Stimulated activated memory B cell treated with anti-CD40 and anti-IgM and Interleukin-4, amounts not matched to agents 10 μg/mL and 1 μg/mL and 100 μg/mL, for 72 hours (primary cell): ENCODE measurements around the gene ALAD.
"Not testable (repeated sequence)": the region's sequence is repeated elsewhere in the genome, so short reads cannot be mapped to it uniquely, and the experiment has no call there.

ENCODE experiments used
- ATAC-seq: fragments of 150-1000 bp; cut with Tn5 transposase; 2 replicates; pipeline ENCODE4 v1.10.0; 2021
- H3K27ac Mint-ChIP-seq: one replicate; pipeline ENCODE4 v1.8.0; 2022; ENCODE audit warnings: mild to moderate bottlenecking, mixed read lengths
- H3K27me3 Mint-ChIP-seq: one replicate; pipeline ENCODE4 v1.8.0; 2022; ENCODE audit warnings: mixed read lengths
- H3K36me3 Mint-ChIP-seq: one replicate; pipeline ENCODE4 v1.8.0; 2022; ENCODE audit warnings: mixed read lengths
- H3K4me1 Mint-ChIP-seq: one replicate; pipeline ENCODE4 v1.8.0; 2022; ENCODE audit warnings: mixed read lengths
- H3K4me3 Mint-ChIP-seq: one replicate; pipeline ENCODE4 v1.8.0; 2022; ENCODE audit warnings: mild to moderate bottlenecking, moderate library complexity, mixed read lengths
- H3K9me3 Mint-ChIP-seq: one replicate; pipeline ENCODE4 v1.8.0; 2022; ENCODE audit warnings: mixed read lengths

Gene ALAD

GRCh38 chr9:113409883-113410206 is 8.8 kb upstream of the ALAD start:
- H3K36me3 Mint-ChIP-seq, result peaks cover 21% of the 10 kb centered on the region
- peak overlapping the region; percentile 98 for H3K27ac Mint-ChIP-seq
- peaks cover 29% of the 10 kb centered on the region for H3K4me1 Mint-ChIP-seq
- H3K4me3 Mint-ChIP-seq, result peak overlapping the region; percentile 90
- no peaks in the 10 kb centered on the region for H3K27me3 Mint-ChIP-seq
- H3K9me3 Mint-ChIP-seq, result no peaks in the 10 kb centered on the region
- no peak for ATAC-seq

- H3K27ac Mint-ChIP-seq, result peak overlapping the region; percentile 98
- H3K4me1 Mint-ChIP-seq, result peaks cover 29% of the 10 kb centered on the region
- H3K9me3 Mint-ChIP-seq, result no peaks in the 10 kb centered on the region
- no peak for ATAC-seq
- H3K4me3 Mint-ChIP-seq, result peak overlapping the region; percentile 90
- H3K36me3 Mint-ChIP-seq, result peaks cover 21% of the 10 kb centered on the region
- H3K27me3 Mint-ChIP-seq, result no peaks in the 10 kb centered on the region
Measured at GRCh38 chr9:113409481-113409880, 8.4 kb upstream of the ALAD start.

- peaks cover 29% of the 10 kb centered on the region for H3K4me1 Mint-ChIP-seq
Measured at GRCh38 chr9:113406873-113407511, 5.9 kb upstream of the ALAD start.

GRCh38 chr9:113406353-113406752 is 5.3 kb upstream of the ALAD start:
- Mint-ChIP-seq H3K27ac (peak overlapping the region; percentile 15), H3K4me1 (peaks cover 36% of the 10 kb centered on the region), H3K36me3 (peaks cover 21% of the 10 kb centered on the region)
- ATAC-seq, H3K27me3 Mint-ChIP-seq, H3K4me3 Mint-ChIP-seq, H3K9me3 Mint-ChIP-seq: not testable (repeated sequence)

More at GRCh38 chr9:113406873-113407511, 5.9 kb upstream of the ALAD start:
- H3K4me3 Mint-ChIP-seq, ATAC-seq, H3K9me3 Mint-ChIP-seq, H3K27me3 Mint-ChIP-seq: not testable (repeated sequence)
- Mint-ChIP-seq H3K27ac (peak overlapping the region; percentile 15), H3K36me3 (peaks cover 21% of the 10 kb centered on the region)

- Mint-ChIP-seq H3K36me3 (peaks cover 16% of the 10 kb centered on the region), H3K27me3 (no peaks in the 10 kb centered on the region), H3K4me3 (no peak overlapping the region), H3K9me3 (no peaks in the 10 kb centered on the region), H3K27ac (no peak overlapping the region), H3K4me1 (peaks cover 38% of the 10 kb centered on the region)
- no peak for ATAC-seq
Measured at GRCh38 chr9:113403646-113404045, 2.6 kb upstream of the ALAD start.

GRCh38 chr9:113399646-113400200 is 1.4 kb downstream of the ALAD start:
- peaks cover 27% of the 10 kb centered on the region for H3K4me1 Mint-ChIP-seq
- no peaks in the 10 kb centered on the region for H3K9me3 Mint-ChIP-seq
- no peaks in the 10 kb centered on the region for H3K27me3 Mint-ChIP-seq
- no peak for ATAC-seq
- peak overlapping the region; percentile 80 for H3K27ac Mint-ChIP-seq
- H3K36me3 Mint-ChIP-seq, result no peaks in the 10 kb centered on the region
- H3K4me3 Mint-ChIP-seq, result peak overlapping the region; percentile 72

GRCh38 chr9:113398796-113399195 is 2.3 kb downstream of the ALAD start:
- H3K4me1 Mint-ChIP-seq, result peaks cover 27% of the 10 kb centered on the region
- H3K27ac Mint-ChIP-seq, result no peak overlapping the region
- H3K4me3 Mint-ChIP-seq, result no peak overlapping the region
- H3K27me3 Mint-ChIP-seq, result no peaks in the 10 kb centered on the region
- no peaks in the 10 kb centered on the region for H3K9me3 Mint-ChIP-seq
- H3K36me3 Mint-ChIP-seq, result no peaks in the 10 kb centered on the region
- ATAC-seq, result no peak

GRCh38 chr9:113397203-113397631 is 3.9 kb downstream of the ALAD start:
- Mint-ChIP-seq H3K4me1 (peaks cover 27% of the 10 kb centered on the region), H3K4me3 (no peak overlapping the region), H3K27me3 (no peaks in the 10 kb centered on the region), H3K36me3 (peaks cover under 1% of the 10 kb centered on the region), H3K27ac (no peak overlapping the region), H3K9me3 (no peaks in the 10 kb centered on the region)
- ATAC-seq, result no peak

- no peak for ATAC-seq
- Mint-ChIP-seq H3K27me3 (no peaks in the 10 kb centered on the region), H3K4me1 (peaks cover 18% of the 10 kb centered on the region), H3K36me3 (peaks cover 19% of the 10 kb centered on the region), H3K27ac (no peak overlapping the region), H3K4me3 (no peak overlapping the region), H3K9me3 (no peaks in the 10 kb centered on the region)
Measured at GRCh38 chr9:113395000-113395861, 5.9 kb downstream of the ALAD start.

- H3K4me3 Mint-ChIP-seq, result no peak overlapping the region
- H3K36me3 Mint-ChIP-seq, result peaks cover 37% of the 10 kb centered on the region
- H3K4me1 Mint-ChIP-seq, result peaks cover 4% of the 10 kb centered on the region
- H3K27me3 Mint-ChIP-seq, result no peaks in the 10 kb centered on the region
- no peak for ATAC-seq
- H3K27ac Mint-ChIP-seq, result no peak overlapping the region
- H3K9me3 Mint-ChIP-seq, result no peaks in the 10 kb centered on the region
Measured at GRCh38 chr9:113393281-113393680, 7.8 kb downstream of the ALAD start.

GRCh38 chr9:113391917-113392316 is 9.2 kb downstream of the ALAD start:
- no peak for ATAC-seq
- Mint-ChIP-seq H3K27ac (no peak overlapping the region), H3K4me3 (no peak overlapping the region), H3K9me3 (no peaks in the 10 kb centered on the region), H3K4me1 (no peaks in the 10 kb centered on the region), H3K27me3 (no peaks in the 10 kb centered on the region), H3K36me3 (peaks cover 50% of the 10 kb centered on the region)

GRCh38 chr9:113390192-113390960 is 10.7 kb downstream of the ALAD start:
- Mint-ChIP-seq H3K27ac (no peak overlapping the region), H3K4me1 (no peaks in the 10 kb centered on the region), H3K9me3 (no peaks in the 10 kb centered on the region), H3K27me3 (no peaks in the 10 kb centered on the region), H3K36me3 (peaks cover 52% of the 10 kb centered on the region), H3K4me3 (no peak overlapping the region)
- ATAC-seq, result no peak

GRCh38 chr9:113389451-113389850 is 11.6 kb downstream of the ALAD start:
- Mint-ChIP-seq H3K27ac (no peak overlapping the region), H3K4me1 (no peaks in the 10 kb centered on the region), H3K27me3 (no peaks in the 10 kb centered on the region), H3K9me3 (no peaks in the 10 kb centered on the region), H3K36me3 (peaks cover 52% of the 10 kb centered on the region), H3K4me3 (no peak overlapping the region)
- ATAC-seq, result no peak

GRCh38 chr9:113388833-113389232 is 12.3 kb downstream of the ALAD start:
- peaks cover 52% of the 10 kb centered on the region for H3K36me3 Mint-ChIP-seq
- H3K27ac Mint-ChIP-seq, result no peak overlapping the region
- no peak overlapping the region for H3K4me3 Mint-ChIP-seq
- no peaks in the 10 kb centered on the region for H3K9me3 Mint-ChIP-seq
- no peaks in the 10 kb centered on the region for H3K27me3 Mint-ChIP-seq
- H3K4me1 Mint-ChIP-seq, result no peaks in the 10 kb centered on the region
- no peak for ATAC-seq

- no peak for ATAC-seq
- H3K27me3 Mint-ChIP-seq, result no peaks in the 10 kb centered on the region
- no peak overlapping the region for H3K27ac Mint-ChIP-seq
- peaks cover 52% of the 10 kb centered on the region for H3K36me3 Mint-ChIP-seq
- no peak overlapping the region for H3K4me3 Mint-ChIP-seq
- H3K4me1 Mint-ChIP-seq, result no peaks in the 10 kb centered on the region
- no peaks in the 10 kb centered on the region for H3K9me3 Mint-ChIP-seq
Measured at GRCh38 chr9:113387560-113388230, 13.4 kb downstream of the ALAD start.
